HG03442 (cell line): ENCODE data around the gene COX7A2.
A peak's percentile ranks its signal among the peaks of the same experiment; 100 is the strongest.

ENCODE experiments used
- ATAC-seq: cut with Tn5 transposase; IDR thresholded peaks from one replicate; pipeline ENCODE4 v1.9.1; 2021; ENCODE audit warnings: mild to moderate bottlenecking, moderate library complexity; ENCODE audit not compliant: unreplicated experiment

COX7A2 gene

DNA sequence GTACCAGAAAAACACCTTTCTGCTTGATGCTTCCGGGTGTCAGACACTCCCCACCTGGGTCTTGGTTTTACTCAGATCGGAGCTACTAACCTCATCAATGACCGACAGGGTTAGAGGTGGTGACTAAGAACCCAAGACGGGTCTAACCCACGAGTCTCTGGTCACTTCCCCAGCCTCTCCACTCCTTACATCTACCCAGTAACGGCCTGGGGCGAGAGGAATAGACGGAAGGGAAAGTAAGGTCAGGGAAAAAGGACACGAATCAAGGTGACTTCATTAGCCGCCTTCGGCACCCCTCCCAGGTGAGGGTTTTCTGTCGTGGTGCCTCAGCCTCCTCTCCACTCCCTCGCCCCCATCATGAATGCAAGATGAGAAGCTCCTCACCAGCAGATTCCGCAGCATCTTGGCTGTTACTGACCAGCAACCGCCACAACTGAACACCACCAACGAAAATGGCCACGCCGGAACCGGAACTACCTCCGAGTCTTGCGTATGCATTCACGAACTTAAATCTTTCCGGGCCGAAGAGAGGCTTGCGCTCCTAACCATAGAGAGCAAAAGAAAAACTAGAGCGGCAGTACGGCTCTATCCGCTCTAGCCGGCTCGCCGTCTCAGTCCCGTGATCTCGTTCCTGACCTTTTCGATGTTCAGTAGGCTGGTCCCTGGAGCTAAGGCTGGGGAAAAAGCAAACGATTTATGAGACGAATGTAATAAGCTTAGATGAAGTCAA lies at the start of gene COX7A2:
TSS of gene COX7A2 (minus strand) at position 469 of the 730 bp plus-strand sequence. CDS start at position 402, 67 bp downstream.
- peak; percentile 93 for ATAC-seq

- ATAC-seq: no peak
Measured at GRCh38 chr6:75292555-75292954, 49.0 kb upstream of the COX7A2 start.

GRCh38 chr6:75291744-75292143 lies 48.1 kb upstream of the COX7A2 start:
- no peak for ATAC-seq

GRCh38 chr6:75291331-75291730 lies 47.7 kb upstream of the COX7A2 start:
- ATAC-seq: no peak

DNA sequence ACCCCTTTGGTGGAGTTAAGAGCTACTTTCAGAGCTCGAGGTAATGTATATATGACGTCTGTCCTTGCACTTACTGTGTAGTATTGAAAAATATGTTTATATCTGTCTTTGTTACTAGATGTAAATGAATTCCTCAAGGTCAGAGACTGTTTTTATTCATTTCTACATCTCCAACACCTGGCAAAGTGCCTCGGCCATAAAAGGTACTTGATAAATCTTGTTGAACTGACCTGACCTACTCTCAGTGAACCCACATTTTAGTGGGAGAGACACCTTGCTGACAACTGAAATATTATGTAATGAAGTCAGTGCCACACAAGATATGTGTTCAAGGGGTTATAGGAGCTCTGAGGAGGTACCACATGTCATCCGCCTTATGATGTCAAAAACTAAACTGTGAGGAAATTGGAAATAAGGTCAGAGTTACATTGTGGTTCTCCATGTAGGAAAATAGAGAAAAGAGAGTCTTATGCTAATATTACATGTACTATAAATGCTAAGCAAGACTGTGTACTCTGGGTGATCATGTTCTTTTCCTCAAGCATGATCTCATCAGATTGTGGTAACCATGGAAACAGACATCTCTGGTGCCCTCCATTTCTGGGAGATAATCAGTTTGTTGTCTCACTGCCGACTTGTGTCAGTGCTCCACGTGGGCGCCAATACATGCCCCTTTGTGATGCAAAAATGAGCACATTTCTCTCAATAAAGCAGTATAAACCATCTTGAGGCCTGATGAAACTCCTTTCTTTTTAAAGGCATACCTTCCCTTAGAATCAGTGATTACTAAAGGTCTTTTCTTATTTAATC lies 46.7 kb upstream of the COX7A2 start:
- no peak for ATAC-seq

DNA sequence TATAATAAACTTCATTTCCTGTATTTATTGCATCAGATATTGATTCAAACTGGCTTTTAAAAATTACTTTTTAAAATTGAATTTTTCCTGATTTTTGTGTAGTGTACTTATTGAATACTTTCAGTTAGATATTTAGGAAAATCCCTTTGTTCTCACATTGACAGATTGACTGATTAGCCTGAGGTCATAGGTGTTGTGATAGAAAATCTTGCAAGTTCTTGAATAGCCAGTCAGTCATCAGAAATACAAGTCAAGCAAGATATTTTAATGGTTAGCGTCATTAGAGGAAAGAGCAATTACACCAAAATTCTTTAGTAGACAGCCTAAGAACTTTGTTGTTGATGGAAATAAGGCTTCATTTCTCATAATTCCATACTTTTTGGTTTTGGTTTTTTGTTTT lies 44.4 kb upstream of the COX7A2 start:
- ATAC-seq: no peak

DNA sequence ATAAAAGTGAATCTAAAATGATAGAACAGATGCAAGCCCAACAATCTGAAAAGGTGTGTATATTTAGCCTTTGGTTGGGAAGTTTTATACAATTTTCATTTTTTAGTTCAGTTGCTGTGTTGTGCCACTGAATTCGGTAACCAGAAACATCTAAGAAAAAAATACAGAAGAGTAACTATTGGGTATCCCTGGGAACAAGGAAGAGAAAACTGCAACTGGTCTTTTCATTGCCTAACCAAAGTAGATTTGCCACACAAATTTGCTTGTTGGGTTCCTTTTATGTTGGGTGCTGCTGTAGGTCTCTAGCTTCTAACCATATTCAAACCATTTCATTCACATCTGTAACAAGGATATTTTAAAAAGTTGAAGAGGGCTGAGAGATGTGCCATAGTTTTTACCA lies 43.8 kb upstream of the COX7A2 start:
- no peak for ATAC-seq

- no peak for ATAC-seq
Measured at GRCh38 chr6:75286955-75287354, 43.4 kb upstream of the COX7A2 start.

DNA sequence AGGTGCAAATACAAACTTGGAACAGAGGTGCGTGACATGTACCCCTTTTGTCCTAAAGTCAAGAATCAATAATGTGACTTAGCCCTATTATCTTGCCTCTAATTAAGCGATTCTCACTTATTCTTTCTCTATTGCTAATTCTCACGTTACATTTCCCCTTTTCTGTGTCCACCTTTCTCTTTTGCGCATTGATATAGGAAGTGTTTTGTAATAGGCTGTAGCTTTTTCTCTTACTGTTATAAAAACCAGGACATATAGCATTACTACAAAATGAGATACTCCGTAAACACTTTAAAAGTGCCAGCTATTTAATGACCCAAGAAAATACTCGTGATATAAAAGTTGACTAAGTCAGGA lies 41.7 kb upstream of the COX7A2 start:
- peak; percentile 5 for ATAC-seq

DNA sequence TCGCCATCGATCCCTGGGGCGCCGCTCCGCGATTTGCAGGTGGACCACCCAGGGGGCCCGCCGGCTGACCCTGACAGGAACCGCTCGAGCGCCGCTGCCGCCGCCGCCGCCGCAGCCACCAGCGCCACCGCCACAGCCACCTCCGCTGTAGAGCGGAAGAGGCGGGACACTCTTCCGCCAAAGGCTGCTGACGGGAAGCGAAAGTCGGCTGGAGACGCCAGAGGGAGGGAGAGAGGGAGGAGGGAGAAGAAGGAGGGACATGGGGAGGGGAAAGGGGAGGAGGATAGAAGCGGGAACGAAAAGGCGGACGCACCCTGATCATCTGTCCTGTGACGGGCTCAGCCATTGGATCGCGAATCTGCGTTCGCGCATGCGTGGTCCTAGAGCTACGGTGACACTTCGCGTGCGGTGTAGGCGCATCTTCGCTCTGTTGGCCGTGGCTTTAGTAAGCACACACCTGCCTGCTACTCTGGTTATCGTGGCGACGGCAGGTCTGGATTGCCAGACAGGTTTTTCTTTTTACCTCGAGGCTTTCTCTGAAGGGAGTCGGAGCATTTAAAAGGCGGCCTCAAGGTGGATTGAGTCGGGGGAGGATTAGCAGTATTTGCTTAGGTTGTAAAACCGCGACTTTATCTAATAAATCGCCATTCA lies 41.2 kb upstream of the COX7A2 start, which contains the start of gene TMEM30A:
TSS of gene TMEM30A (minus strand) at position 161 of the 651 bp plus-strand sequence. CDS start at position 7, 154 bp downstream.
- peak; percentile 85 for ATAC-seq

DNA sequence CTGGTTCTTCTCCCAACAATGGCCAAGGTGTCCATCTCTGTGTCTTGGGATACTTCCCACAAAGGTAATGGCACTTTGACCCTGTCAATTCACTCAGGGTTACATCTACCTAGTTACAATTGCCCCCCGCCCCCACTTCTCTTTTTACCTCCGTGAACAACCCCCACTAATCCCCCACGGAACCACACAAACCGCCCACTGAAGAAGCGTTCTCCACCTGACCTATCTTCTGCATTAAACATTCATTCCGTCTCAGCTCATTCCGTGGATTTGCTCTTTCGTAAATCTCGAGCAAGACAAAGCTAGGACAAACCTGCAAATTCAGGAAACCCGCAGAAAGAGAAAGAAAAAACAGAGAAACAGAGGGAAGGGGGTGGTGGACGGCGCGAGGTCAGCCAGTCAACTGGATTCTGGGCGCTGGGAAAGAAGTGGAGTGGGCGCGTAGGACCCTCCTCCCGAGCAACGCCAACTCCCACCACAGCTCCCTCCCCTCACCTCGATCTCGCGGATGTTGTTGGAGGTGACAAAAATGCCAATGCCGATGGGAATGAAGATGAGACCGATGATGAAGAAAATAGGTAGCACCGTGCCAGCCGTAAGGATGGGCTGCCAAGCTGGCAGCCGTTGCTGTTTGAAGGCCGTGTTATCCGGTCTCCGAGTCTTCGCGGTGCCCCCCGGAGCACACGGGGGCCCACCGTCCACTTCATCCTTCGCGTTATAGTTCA lies 40.5 kb upstream of the COX7A2 start:
- ATAC-seq: peak; percentile 2

- ATAC-seq: no peak
Measured at GRCh38 chr6:75282706-75283105, 39.1 kb upstream of the COX7A2 start.

DNA sequence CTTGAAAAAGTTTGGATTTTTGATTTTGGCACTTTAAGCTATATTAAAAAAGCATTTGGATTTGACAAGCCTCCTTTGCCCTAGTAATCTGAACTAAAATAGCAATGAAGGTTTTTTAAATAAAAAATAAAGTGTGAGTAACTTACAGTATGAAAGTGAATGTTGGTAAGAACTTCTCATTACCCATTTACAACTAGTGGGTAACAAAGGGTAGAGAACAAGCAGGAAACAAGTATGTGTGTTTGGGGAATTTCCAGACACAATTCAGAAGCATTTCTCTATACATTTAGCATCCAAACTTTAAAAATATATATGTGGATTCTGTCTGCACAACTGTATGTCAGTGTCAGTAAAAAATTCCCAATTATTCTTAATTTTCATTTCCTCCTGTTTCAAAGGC lies 38.1 kb upstream of the COX7A2 start:
- no peak for ATAC-seq

DNA sequence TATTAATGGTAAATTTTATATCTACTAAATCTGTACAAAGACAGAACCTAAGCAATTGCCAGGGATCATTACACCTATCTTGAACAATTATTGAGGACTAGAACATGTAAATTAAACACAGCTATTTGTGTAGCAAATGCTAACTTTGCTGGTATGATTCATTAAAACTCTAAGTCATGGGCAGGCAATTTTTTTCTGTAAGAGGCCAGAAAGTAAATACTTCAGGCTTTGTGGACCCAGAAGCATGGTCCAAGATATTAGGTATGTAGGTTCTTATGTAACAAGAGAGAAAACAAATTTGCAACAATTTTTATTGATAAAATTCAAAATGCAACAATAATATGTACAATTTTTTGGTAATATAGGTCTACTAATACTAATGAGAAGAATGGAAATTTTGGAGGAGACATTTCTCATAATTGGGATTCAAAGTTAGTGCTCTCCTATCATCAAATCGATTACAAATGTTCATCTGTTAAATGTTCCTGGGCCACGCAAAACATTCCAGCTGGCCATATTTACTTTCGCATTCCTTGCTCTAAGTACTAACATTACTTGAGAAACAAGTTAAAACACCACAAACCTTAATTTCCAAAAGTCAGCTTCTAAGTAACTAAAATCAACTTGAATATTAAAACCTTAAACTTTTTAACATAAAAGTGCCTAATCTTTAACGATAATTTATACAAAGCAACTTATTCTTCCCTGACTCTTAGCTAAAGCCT lies 36.7 kb upstream of the COX7A2 start:
- ATAC-seq: no peak

- ATAC-seq: no peak
Measured at GRCh38 chr6:75279418-75279817, 35.8 kb upstream of the COX7A2 start.

DNA sequence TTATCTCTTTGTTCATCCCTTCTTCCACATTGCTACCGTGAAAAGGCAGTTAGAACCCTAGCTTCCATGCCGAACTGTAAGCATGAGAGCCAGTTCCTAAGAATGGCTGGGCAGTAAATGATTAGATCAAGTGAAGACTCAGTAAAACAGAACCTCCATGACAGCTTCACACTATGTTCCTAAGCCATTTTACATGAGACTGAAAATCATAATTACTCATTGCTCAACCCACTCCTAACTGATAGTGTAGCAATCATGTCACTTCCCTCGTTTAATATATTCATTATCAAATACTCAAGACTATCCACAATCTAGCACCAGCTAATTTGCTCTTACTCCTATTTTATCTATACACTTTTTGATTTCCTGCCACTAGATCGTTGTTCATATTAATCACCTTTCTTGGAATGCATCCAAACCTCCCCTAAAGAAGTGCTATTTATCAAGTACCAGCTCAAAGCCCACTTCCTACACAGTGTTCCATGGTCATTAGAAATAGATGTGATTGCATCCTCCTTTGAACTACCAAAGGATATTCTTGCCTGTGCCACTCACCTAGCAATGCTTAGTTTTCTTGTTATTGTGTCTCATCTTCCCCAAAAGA lies 35.0 kb upstream of the COX7A2 start:
- no peak for ATAC-seq

DNA sequence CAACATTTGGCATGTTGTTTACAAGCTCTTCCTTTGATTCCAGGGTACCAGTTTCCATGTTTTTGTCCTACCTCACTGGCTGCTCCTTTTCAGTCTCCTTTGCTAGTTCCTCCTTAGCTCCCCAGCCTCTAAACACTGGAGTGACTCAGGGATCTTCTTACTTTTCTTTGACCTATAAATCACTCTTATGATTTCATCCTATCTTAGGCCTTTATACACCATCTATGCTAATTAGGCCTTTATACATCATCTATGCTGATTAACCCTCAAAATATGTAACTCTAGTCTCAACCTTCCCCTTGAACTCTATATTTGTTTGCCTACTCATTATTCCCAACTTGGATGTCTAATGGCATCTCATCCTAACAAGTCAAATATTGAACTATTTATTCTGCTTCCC lies 31.5 kb upstream of the COX7A2 start:
- no peak for ATAC-seq

DNA sequence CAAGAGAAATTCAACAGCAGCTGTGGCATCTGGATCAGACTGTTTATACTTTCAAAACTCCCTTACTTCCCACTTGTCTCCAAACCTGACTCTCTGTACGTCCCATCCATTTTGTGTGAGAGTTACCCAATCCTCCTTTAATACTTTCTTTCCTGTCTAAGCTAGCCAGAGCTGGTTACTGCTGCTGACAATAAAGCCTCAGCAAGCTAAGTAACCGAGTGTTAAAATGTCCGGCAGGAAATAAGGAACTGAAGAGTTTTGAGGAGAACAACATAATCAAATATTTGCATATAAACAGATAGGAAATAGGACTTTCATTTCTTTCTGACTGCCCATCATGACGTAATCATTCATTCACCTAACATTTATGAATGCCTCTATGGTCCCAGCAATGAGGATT lies 29.4 kb upstream of the COX7A2 start:
- no peak for ATAC-seq

DNA sequence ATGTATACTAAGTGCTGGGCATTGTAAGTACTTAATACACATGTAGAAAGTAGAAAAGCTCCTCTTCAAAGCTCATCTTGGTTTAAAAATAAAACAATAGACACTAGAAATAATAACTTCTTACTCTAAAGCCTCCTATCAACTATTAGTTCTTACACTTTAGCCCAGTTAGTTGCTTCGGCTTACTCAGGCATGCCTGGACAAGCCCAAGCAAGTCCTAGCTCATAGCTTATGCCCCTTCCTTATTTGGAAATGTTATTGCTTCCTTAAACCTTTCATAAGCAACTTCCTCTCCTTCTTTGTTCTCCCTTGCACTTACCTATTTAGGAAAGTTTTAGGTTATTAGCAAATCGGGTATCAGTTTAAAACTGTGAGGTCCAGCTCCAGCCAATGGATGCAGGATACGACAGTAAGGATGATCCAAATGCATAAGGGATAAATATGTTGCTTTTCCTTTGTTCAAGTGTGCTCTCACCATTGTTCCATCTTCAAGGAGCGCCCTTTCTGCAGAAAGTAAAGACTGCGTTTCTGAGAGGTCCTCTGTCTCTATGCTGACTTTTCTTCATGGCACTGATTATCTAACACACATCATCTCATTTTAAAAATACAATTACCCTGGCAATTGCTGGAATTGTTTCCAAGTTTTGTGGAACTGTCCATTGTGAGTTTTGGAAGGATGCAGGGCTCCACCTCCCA lies 28.7 kb upstream of the COX7A2 start:
- ATAC-seq: no peak
